WTC11 (cell line): ENCODE results near the gene YTHDC2.

ENCODE experiments used
- ATF3 ChIP-seq: sonication (generic); formaldehyde crosslinking; conservative IDR thresholded peaks from 2 replicates; pipeline ENCODE4 v1.8.1; 2022; ENCODE audit warnings: mild to moderate bottlenecking, missing genetic modification reagents
- CTCF ChIP-seq: fragments of 200-600 bp; IDR thresholded peaks from 2 replicates; pipeline ENCODE4 v1.8.0; 2022; ENCODE audit warnings: antibody characterized with exemption
- FOXJ3 ChIP-seq: sonication (generic); formaldehyde crosslinking; IDR thresholded peaks from 2 replicates; pipeline ENCODE4 v1.9.0; 2021; ENCODE audit warnings: missing genetic modification reagents, mild to moderate bottlenecking, borderline replicate concordance
- NR2C2 ChIP-seq: sonication (generic); formaldehyde crosslinking; IDR thresholded peaks from 2 replicates; pipeline ENCODE4 v1.8.0; 2022; ENCODE audit warnings: mild to moderate bottlenecking, missing genetic modification reagents
- TEAD4 ChIP-seq: sonication (generic); formaldehyde crosslinking; IDR thresholded peaks from 2 replicates; pipeline ENCODE4 v1.8.0; 2022; ENCODE audit warnings: mild to moderate bottlenecking, missing genetic modification reagents
- ZNF121 ChIP-seq: sonication (generic); formaldehyde crosslinking; IDR thresholded peaks from 2 replicates; pipeline ENCODE4 v1.8.0; 2023; ENCODE audit warnings: missing genetic modification reagents
- TF ChIP-seq, protein P1 (sequence below): sonication (generic); formaldehyde crosslinking; IDR thresholded peaks from 2 replicates; pipeline ENCODE4 v1.8.1; 2023; ENCODE audit warnings: mild to moderate bottlenecking, missing genetic modification reagents, borderline replicate concordance
- TF ChIP-seq, protein P2 (sequence below): sonication (generic); formaldehyde crosslinking; IDR thresholded peaks from 2 replicates; pipeline ENCODE4 v1.8.1; 2023; ENCODE audit warnings: mild to moderate bottlenecking, missing genetic modification reagents, moderate library complexity

DNA sequence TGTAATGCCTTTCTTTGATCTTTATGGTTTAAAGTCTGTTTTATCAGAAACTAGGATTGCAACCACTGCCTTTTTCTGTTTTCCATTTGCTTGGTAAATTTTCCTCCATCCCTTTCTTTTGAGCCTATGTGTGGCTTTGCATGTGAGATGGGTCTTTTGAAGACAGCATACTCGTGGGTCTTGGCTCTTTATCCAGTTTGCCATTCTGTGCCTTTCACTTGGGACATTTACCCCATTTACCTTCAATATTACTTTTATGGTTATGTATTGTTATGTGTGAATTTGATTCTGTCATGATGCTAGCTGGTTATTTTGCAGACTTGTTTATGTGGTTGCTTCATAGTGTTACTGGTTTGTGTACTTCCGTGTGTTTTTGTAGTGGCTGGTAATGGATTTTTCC is 59.2 kb downstream of the YTHDC2 start:
- no peak for TF ChIP-seq TEAD4
- no peak for TF ChIP-seq FOXJ3 (CRISPR knock-in tag)
- TF ChIP-seq, protein P1, sequence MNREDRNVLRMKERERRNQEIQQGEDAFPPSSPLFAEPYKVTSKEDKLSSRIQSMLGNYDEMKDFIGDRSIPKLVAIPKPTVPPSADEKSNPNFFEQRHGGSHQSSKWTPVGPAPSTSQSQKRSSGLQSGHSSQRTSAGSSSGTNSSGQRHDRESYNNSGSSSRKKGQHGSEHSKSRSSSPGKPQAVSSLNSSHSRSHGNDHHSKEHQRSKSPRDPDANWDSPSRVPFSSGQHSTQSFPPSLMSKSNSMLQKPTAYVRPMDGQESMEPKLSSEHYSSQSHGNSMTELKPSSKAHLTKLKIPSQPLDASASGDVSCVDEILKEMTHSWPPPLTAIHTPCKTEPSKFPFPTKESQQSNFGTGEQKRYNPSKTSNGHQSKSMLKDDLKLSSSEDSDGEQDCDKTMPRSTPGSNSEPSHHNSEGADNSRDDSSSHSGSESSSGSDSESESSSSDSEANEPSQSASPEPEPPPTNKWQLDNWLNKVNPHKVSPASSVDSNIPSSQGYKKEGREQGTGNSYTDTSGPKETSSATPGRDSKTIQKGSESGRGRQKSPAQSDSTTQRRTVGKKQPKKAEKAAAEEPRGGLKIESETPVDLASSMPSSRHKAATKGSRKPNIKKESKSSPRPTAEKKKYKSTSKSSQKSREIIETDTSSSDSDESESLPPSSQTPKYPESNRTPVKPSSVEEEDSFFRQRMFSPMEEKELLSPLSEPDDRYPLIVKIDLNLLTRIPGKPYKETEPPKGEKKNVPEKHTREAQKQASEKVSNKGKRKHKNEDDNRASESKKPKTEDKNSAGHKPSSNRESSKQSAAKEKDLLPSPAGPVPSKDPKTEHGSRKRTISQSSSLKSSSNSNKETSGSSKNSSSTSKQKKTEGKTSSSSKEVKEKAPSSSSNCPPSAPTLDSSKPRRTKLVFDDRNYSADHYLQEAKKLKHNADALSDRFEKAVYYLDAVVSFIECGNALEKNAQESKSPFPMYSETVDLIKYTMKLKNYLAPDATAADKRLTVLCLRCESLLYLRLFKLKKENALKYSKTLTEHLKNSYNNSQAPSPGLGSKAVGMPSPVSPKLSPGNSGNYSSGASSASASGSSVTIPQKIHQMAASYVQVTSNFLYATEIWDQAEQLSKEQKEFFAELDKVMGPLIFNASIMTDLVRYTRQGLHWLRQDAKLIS (CRISPR knock-in tag): no peak
- no peak for TF ChIP-seq ZNF121 (CRISPR knock-in tag)
- TF ChIP-seq ATF3: no peak
- TF ChIP-seq CTCF: no peak
- no peak for TF ChIP-seq NR2C2 (CRISPR knock-in tag)
- TF ChIP-seq, protein P2, sequence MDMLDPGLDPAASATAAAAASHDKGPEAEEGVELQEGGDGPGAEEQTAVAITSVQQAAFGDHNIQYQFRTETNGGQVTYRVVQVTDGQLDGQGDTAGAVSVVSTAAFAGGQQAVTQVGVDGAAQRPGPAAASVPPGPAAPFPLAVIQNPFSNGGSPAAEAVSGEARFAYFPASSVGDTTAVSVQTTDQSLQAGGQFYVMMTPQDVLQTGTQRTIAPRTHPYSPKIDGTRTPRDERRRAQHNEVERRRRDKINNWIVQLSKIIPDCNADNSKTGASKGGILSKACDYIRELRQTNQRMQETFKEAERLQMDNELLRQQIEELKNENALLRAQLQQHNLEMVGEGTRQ (CRISPR knock-in tag): no peak
